K562 (cell line): ENCODE data around the gene ITPK1. TPM values are rescaled to one million over a fixed set of nuclear protein-coding genes. Genes with fewer than 3 reads are reported as not detected.

ENCODE experiments used
- ATAC-seq: fragments of 200-7000 bp; cut with Tn5 transposase; 3 replicates; pipeline ENCODE4 v1.9.1; 2020; ENCODE audit warnings: moderate library complexity
- BruUV-seq: library from RNA; stranded (reverse); fragments of 400-500 nt; replicated peaks from 2 replicates; lab custom pipeline; 2021; lab: Mats Ljungman, UMichigan
- CTCF ChIA-PET: fragments of 300-600 bp; formaldehyde crosslinking; extraction: SDS; loops from one replicate; lab custom pipeline; 2021; ENCODE audit warnings: low intra/inter-chr PET ratio; lab: Yijun Ruan, JAX
- POLR2A ChIA-PET: fragments of 300-600, 350-650 bp; sonication (Branson Sonifier 250); formaldehyde crosslinking; extraction: SDS; loops from one replicate; lab custom pipeline; 2021; ENCODE audit warnings: antibody characterized with exemption, inconsistent platforms; lab: Yijun Ruan, JAX
- DNase-seq, 4 experiments: peaks; one replicate each; pipeline versions ENCODE4 v3.0.0 to v3.0.0-alpha.2; 2011 to 2018; ENCODE audit warnings: low spot score in 3 of 4, mixed read lengths in 3 of 4; ENCODE audit errors: extremely low read depth in 1 of 4
- FAIRE-seq: peaks from 2 replicates; lab custom pipeline; 2011; peaks lifted over from hg19 to GRCh38; lab: Jason Lieb, UNC
- H2AFZ ChIP-seq: 2 replicates; pipeline ENCODE4 v1.6.0; 2011; ENCODE audit warnings: low read depth, low read length, control low read depth, inconsistent platforms
- H3K27ac ChIP-seq: fragments of 200-600 bp; 3 replicates; pipeline ENCODE4 v1.8.0; 2011; ENCODE audit warnings: low read depth, mild to moderate bottlenecking, control low read depth, inconsistent platforms, low read length, moderate library complexity, mixed read lengths; ENCODE audit errors: extremely low read depth
- H3K27me3 ChIP-seq, 2 experiments: fragments of 300-600 bp in 1 of 2; 2 replicates in 1 of 2; 3 replicates in 1 of 2; pipeline versions ENCODE4 v1.6.0 to v1.8.0; 2011; ENCODE audit warnings: inconsistent platforms in 2 of 2, low read length in 2 of 2, mild to moderate bottlenecking in 1 of 2, mixed read lengths in 1 of 2, moderate library complexity in 1 of 2; ENCODE audit not compliant: control insufficient read depth in 2 of 2, insufficient read depth in 2 of 2
- H3K36me3 ChIP-seq: fragments of 300-600 bp; 3 replicates; pipeline ENCODE4 v1.8.0; 2011; ENCODE audit warnings: mild to moderate bottlenecking, low read length, inconsistent platforms; ENCODE audit not compliant: control insufficient read depth, insufficient read depth
- H3K4me1 ChIP-seq, 2 experiments: fragments of 200-600 bp in 1 of 2; replicated peaks in 1 of 2; 2 replicates in 1 of 2; 3 replicates in 1 of 2; pipeline versions ENCODE4 v1.5.1 to v1.8.0; 2011; ENCODE audit warnings: inconsistent platforms in 2 of 2, low read length in 2 of 2, mild to moderate bottlenecking in 1 of 2, mixed read lengths in 1 of 2, moderate library complexity in 1 of 2; ENCODE audit not compliant: control insufficient read depth in 2 of 2, insufficient read depth in 2 of 2
- H3K4me2 ChIP-seq: 2 replicates; pipeline ENCODE4 v1.6.1; 2011; ENCODE audit warnings: low read length, control low read depth, inconsistent platforms, mixed read lengths; ENCODE audit not compliant: insufficient read depth
- H3K4me3 ChIP-seq: fragments of 200-600 bp; sonication (generic), shearing (Covaris generic); 2 replicates; pipeline ENCODE4 v1.5.1; 2016; ENCODE audit warnings: control low read depth, inconsistent platforms
- H3K79me2 ChIP-seq: fragments of 200-600 bp; 3 replicates; pipeline ENCODE4 v1.8.0; 2011; ENCODE audit warnings: low read length, inconsistent platforms; ENCODE audit not compliant: control insufficient read depth, insufficient read depth
- H3K9ac ChIP-seq, 2 experiments: 2 replicates each; pipeline versions ENCODE4 v1.6.0 to v1.6.1; 2011; ENCODE audit warnings: low read depth in 2 of 2, low read length in 2 of 2, control low read depth in 1 of 2, inconsistent platforms in 1 of 2, mild to moderate bottlenecking in 1 of 2, mixed read lengths in 1 of 2; ENCODE audit not compliant: insufficient read depth in 1 of 2
- H3K9me1 ChIP-seq: one replicate; pipeline ENCODE4 v1.6.0; 2011; ENCODE audit warnings: inconsistent platforms, mild to moderate bottlenecking, low read length, moderate library complexity; ENCODE audit not compliant: control insufficient read depth, insufficient read depth
- H3K9me3 ChIP-seq: replicated peaks from 2 replicates; pipeline ENCODE4 v1.5.1; 2011; ENCODE audit warnings: low read depth, low read length, inconsistent platforms; ENCODE audit not compliant: control insufficient read depth, insufficient read depth
- H4K20me1 ChIP-seq: replicated peaks from 2 replicates; pipeline ENCODE4 v1.6.1; 2011; ENCODE audit warnings: low read length, inconsistent platforms, mixed read lengths; ENCODE audit not compliant: control insufficient read depth, insufficient read depth
- ARID2 ChIP-seq: fragments of 450-650 bp; IDR thresholded peaks from 2 replicates; pipeline ENCODE4 v1.6.1; 2017; ENCODE audit warnings: antibody characterized with exemption, mild to moderate bottlenecking
- CXXC5 ChIP-seq: fragments of 250-450 bp; sonication (Bioruptor Pico); IDR thresholded peaks from 2 replicates; pipeline ENCODE4 v1.8.0; 2022; ENCODE audit warnings: inconsistent platforms, mild to moderate bottlenecking, moderate library complexity
- FOSL1 ChIP-seq: fragments of 200-800 bp; sonication (Bioruptor generic); conservative IDR thresholded peaks from 2 replicates; pipeline ENCODE4 v1.6.1; 2016; ENCODE audit warnings: missing genetic modification characterization, missing compliant biosample characterization
- GTF2F1 ChIP-seq: IDR thresholded peaks from 2 replicates; pipeline ENCODE4 v1.6.1; 2011; ENCODE audit warnings: low read depth, low read length, improper control_type of control experiment
- IRF1 ChIP-seq: sonication (generic); formaldehyde crosslinking; IDR thresholded peaks from 2 replicates; pipeline ENCODE4 v1.8.0; 2022; ENCODE audit warnings: missing genetic modification reagents, mild to moderate bottlenecking, borderline replicate concordance
- MAFG ChIP-seq: fragments of 450-650 bp; conservative IDR thresholded peaks from 2 replicates; pipeline ENCODE4 v1.6.1; 2016; ENCODE audit warnings: missing genetic modification characterization, missing compliant biosample characterization
- NCOR1 ChIP-seq: fragments of 450-650 bp; IDR thresholded peaks from 2 replicates; pipeline ENCODE4 v1.6.1; 2016; ENCODE audit warnings: mild to moderate bottlenecking, moderate library complexity
- NRF1 ChIP-seq, 2 experiments: fragments of 450-650 bp; IDR thresholded peaks in 1 of 2; conservative IDR thresholded peaks in 1 of 2; 2 replicates each; pipeline ENCODE4 v1.6.1; 2014; ENCODE audit warnings: mild to moderate bottlenecking in 2 of 2
- PTRF ChIP-seq: fragments of 450-650 bp; IDR thresholded peaks from 2 replicates; pipeline ENCODE4 v1.6.1; 2016; ENCODE audit warnings: mild to moderate bottlenecking, missing genetic modification characterization, missing compliant biosample characterization
- TAF9B ChIP-seq: fragments of 450-650 bp; IDR thresholded peaks from 2 replicates; pipeline ENCODE4 v1.6.1; 2018; ENCODE audit warnings: mild to moderate bottlenecking; ENCODE audit not compliant: partially characterized antibody
- ZNF184 ChIP-seq: sonication (generic); formaldehyde crosslinking; IDR thresholded peaks from 2 replicates; pipeline ENCODE4 v1.5.0; 2020; ENCODE audit warnings: missing genetic modification reagents
- ZNF324 ChIP-seq: fragments of 250-450 bp; sonication (Bioruptor Pico); IDR thresholded peaks from 2 replicates; pipeline ENCODE4 v1.4.0; 2020; ENCODE audit warnings: mild to moderate bottlenecking
- ZNF436 ChIP-seq: fragments of 250-450, 450-650 bp; sonication (Bioruptor Pico); formaldehyde crosslinking; IDR thresholded peaks from 2 replicates; pipeline ENCODE4 v1.7.0; 2020; ENCODE audit warnings: mild to moderate bottlenecking
- ZZZ3 ChIP-seq: fragments of 450-650 bp; IDR thresholded peaks from 2 replicates; pipeline ENCODE4 v1.6.1; 2016; ENCODE audit warnings: antibody characterized with exemption, mild to moderate bottlenecking, moderate library complexity
- WGBS: fragments of 100-300 bp; shearing (Covaris generic); methylation state at CpG from one replicate; pipeline ENCODE4 v1.1.6; 2016; ENCODE audit warnings: low coverage, mixed read lengths; ENCODE audit not compliant: insufficient coverage; ENCODE audit errors: missing lambda C conversion rate; 5-methylcytosine and 5-hydroxymethylcytosine counted together
- in situ Hi-C: fragments of 300-500 bp; cut with MboI; formaldehyde crosslinking; loops from 4 replicates; pipeline ENCODE4 v1.15.0; 2018; ENCODE audit warnings: inconsistent platforms, mixed read lengths
- intact Hi-C: fragments of 100-400 bp; cut with micrococcal nuclease; formaldehyde crosslinking; loops from 2 replicates; pipeline ENCODE4 v1.14.2; 2022
- polyA plus RNA-seq, 8 experiments: library from polyadenylated mRNA; depleted of rRNA in 4 of 8; stranded (reverse) in 5 of 8; unstranded in 3 of 8; fragments of >200 nt; fragmentation: Nextera tagmentation in 2 of 8; fragmentation: Illumina TruSeq in 1 of 8; extraction: Ambion mirVana in 2 of 8; extraction: Trizol in 1 of 8; gene quantifications; 2 replicates each; pipeline versions ENCODE4 v1.2.1 to v1.2.3, GENCODE V29; 2011 to 2014; ENCODE audit warnings: inconsistent platforms in 1 of 8, missing spikeins in 1 of 8
- total RNA-seq, 7 experiments: library from RNA; depleted of rRNA in 6 of 7; stranded (reverse); fragments of >200 nt in 6 of 7; fragmentation: Illumina TruSeq in 2 of 7; extraction: Trizol in 2 of 7; gene quantifications; 2 replicates each; pipeline versions ENCODE4 v1.2.1 to v1.2.3, GENCODE V29; 2011 to 2021; ENCODE audit warnings: low replicate concordance in 1 of 7

ITPK1 gene
- total and polyA plus RNA-seq, 9 of the 15 experiments (the other 6 are each of a cell fraction or from before 2014, with no cell fraction given) = 1.2 to 39.2 (median 23.0) TPM

- no peak overlapping the region for H3K9ac ChIP-seq
- no peak for DNase-seq
- FAIRE-seq = no peak
- ATAC-seq = no peak
- no peak for TF ChIP-seq ZNF324 (CRISPR knock-in tag)
- no peak for TF ChIP-seq NRF1 (conservative IDR thresholded peaks at IDR 0.05 in 1 of 2, IDR thresholded peaks at IDR 0.05 in 1 of 2)
- no peak for TF ChIP-seq FOSL1 (tag)
- TF ChIP-seq TAF9B = no peak
- no peak for TF ChIP-seq ZZZ3
- TF ChIP-seq CXXC5 (CRISPR knock-in tag) = no peak
- TF ChIP-seq GTF2F1 = no peak
- no peak for TF ChIP-seq MAFG (tag)
- no peak for TF ChIP-seq NCOR1
- TF ChIP-seq PTRF (tag) = no peak
- TF ChIP-seq IRF1 = no peak
- TF ChIP-seq ZNF184 (CRISPR knock-in tag) = no peak
- TF ChIP-seq ZNF436 (CRISPR knock-in tag) = no peak
- no peak for TF ChIP-seq ARID2
- no peak overlapping the region for H3K4me3 ChIP-seq
- H4K20me1 ChIP-seq = 0 out of 2 replicates have a peak, but pooled peaks cover 5% of the 10 kb centered on the region
- WGBS = 63% methylated on average over 13 of the region's 14 CpGs
- H3K9me3 ChIP-seq = no peaks in the 10 kb centered on the region
- no peak overlapping the region for H3K4me2 ChIP-seq
- H3K4me1 ChIP-seq = peaks cover 10 to 13% of the 10 kb centered on the region in 2 experiments; a peak in 4 of 5 replicates
- H2AFZ ChIP-seq = no peak overlapping the region
- BruUV-seq = no TSS peak
- no peaks in the 10 kb centered on the region for H3K9me1 ChIP-seq
- in situ Hi-C loops = no loop called here
- peaks cover 17% of the 10 kb centered on the region; the same call in 2 of the 3 replicates for H3K79me2 ChIP-seq
- H3K27me3 ChIP-seq = no peaks in the 10 kb centered on the region
- intact Hi-C loops = loop anchor here (2.0 to 5.0 kb wide), 2 partner anchors 35 to 97 kb away; partner anchors contain the start of genes GON7 and UBR7
- no peak overlapping the region for H3K27ac ChIP-seq
- H3K36me3 ChIP-seq = no peaks in the 10 kb centered on the region
- ChIA-PET POLR2A (no interaction called here), CTCF (no interaction called here)
These were observed 5.9 kb downstream of the ITPK1 start for GRCh38 chr14:93109572-93110481.
